HG03103 (cell line): Measurements from ENCODE around the gene MIAT.

Experiments used
- ATAC-seq: cut with Tn5 transposase; IDR thresholded peaks from one replicate; pipeline ENCODE4 v1.9.1; 2021; ENCODE audit warnings: low read depth; ENCODE audit not compliant: unreplicated experiment

MIAT gene

DNA sequence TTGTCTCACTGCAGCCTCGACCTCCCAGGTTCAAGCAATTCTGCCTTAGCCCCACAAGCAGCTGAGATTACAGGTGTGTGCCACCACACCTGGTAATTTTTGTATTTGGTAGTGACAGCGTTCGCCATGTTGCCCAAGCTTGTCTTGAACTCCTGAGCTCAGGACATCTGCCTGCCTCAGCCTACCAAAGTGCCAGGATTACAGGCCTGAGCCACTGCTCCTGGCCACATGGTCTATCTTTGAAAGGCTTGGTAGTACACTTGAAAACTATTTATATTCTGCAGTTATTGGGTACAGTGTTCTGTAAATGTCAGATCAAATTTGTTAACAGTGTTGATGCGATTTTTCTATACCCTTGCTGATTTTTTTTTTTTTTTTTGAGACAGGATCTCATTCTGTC lies 26.1 kb upstream of the MIAT start:
- no peak for ATAC-seq

GRCh38 chr22:26632422-26633155 lies 24.8 kb upstream of the MIAT start:
- ATAC-seq, result no peak

- no peak for ATAC-seq
These were observed 23.2 kb upstream of the MIAT start for GRCh38 chr22:26634189-26634588.

- ATAC-seq, result no peak
These were observed 22.3 kb upstream of the MIAT start for GRCh38 chr22:26635117-26635516.

DNA sequence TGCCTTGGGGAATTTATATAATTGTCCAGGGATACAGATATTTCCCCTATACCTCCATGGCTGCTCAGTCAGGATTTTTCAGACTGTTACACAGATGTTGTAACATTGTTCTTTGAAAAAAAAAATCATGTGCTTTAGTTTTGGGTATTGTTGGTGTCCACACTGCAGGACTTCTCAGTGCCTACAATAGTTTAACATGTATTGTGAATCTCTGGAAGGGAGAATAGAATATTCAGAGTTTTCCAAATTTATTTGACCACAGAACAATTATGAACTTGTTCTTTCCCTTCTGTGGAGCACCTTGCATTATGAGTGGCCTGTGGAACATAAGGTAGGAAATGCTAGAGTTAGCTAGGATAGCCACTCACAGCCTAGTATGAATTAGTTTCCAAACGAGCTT lies 21.1 kb upstream of the MIAT start:
- no peak for ATAC-seq

GRCh38 chr22:26642465-26643417 lies 14.6 kb upstream of the MIAT start:
- no peak for ATAC-seq

- no peak for ATAC-seq
These were observed 13.8 kb upstream of the MIAT start for GRCh38 chr22:26643418-26644100.

DNA sequence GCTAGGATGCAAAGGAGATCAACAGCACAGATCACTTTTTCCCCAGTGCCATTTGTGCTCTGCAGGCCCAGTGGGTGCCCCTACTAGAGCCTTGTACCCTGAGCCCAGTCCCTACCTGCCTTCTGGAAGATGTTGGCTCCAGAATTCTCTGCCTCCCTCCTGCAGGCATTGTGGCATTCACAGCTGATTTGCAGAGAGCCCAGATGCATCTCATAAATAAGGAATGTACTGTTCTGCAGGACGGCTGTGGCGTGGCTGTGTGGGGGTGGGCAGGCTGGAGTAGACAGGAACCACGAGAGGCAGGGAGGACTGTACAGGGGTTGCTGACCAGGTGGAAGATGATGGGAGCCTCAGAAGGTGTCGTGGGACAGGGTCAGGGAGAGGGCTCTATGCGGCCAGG lies 11.2 kb upstream of the MIAT start:
- ATAC-seq, result no peak

GRCh38 chr22:26648011-26648497 lies 9.3 kb upstream of the MIAT start:
- no peak for ATAC-seq

- no peak for ATAC-seq
These were observed 8.6 kb upstream of the MIAT start for GRCh38 chr22:26648528-26649388.

DNA sequence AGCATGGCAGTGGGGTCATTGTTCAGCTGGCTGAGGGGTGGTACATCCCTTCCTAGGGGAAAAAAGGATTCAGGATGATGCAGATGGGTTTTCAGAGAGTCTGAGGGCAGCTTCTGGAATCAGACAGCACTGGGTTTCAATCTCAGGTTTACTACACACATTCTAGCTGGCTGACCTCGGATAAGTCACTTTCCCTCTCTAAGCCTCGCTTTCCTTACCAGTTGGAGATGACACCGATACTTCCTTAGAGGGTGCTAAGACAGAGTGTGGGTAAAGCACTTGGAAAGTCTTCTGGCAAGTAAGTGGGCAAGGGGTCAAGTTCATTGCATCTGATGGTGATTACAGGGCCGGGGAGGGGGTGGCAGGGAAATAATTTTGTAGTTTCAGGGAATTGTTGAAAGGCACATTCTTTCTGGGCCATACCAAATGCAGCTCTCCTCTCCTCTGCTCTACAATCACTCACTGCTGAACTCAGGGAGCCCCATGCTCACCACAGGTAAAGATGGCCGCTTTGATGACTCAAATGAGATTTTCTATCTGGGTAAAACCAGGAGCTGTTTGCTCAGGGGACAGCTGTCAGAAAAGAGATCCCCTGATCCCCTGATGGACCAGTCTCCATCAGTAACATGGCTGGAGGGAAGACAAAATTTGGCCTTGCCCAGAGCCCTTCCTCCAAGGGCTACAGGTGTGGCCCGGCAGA lies 6.5 kb upstream of the MIAT start:
- no peak for ATAC-seq

DNA sequence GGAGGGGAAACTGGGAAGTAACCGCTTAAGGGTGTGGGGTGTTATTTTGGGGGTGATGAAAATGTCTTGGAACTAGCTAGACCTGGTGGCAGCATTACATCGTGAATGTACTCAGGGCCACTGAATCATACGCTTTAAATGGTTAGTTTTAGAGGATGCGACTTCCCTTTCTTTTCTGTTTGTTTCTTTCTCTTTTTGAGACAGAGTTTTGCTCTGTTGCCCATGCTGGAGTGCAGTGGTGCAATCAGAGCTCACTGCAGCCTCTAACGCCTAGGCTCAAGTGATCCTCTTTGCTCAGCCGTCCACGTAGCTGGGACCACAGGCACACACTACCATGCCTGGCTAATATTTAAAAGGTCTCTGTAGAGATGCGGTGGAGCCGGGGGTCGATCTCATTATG lies 5.6 kb upstream of the MIAT start:
- ATAC-seq, result no peak

- ATAC-seq, result no peak
These were observed 773 bp downstream of the MIAT start for GRCh38 chr22:26658161-26658560.

- ATAC-seq, result peak; percentile 52
These were observed 1.5 kb downstream of the MIAT start for GRCh38 chr22:26658671-26659478.

DNA sequence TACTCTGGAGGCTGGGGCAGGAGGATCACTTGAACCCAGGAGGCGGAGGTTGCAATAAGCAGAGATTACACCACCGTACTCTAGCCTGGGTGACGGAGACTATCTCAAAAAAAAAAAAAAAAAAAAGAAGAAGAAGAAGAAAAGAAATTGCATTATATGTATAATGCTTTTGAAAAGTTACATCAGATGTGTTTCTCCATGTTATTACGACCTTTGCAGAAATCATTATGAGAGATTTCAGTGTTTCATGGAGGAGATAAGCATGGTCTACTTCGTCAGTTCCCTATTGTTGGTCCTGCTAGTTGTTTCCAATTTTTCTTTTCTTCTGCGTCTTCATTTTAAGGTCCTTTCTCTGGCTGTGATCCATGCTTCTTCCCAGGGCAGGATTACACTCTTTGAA lies 3.0 kb downstream of the MIAT start:
- ATAC-seq, result no peak

DNA sequence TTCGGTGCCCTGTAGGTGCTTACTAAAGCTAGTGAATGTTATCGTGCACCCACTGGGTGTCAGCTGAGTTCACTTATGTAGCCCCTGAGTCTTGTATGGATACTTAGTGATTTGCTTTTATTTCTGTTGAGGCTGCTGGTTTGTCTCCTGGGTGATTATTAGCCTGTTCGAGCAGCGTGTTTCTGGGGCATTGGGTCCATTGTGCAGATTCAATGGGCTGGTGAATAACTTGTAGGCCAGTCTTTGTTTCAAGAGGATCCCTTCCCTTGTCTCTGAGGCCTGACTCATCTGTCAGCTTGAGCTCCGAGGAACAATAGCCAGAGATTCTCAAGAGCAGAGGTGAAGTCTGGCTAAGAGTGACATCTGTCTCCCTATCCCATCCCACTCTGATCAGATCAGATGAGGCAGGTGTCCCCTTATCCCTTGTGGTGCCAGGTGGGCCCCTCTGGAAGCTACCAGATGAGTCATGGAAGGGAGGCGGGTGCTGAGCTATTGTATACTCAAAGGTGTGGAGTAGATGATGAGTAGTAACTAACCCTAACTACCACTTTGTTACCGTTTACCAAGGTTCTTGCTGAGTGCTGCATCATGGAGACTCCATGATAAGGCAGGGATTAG lies 3.7 kb downstream of the MIAT start:
- no peak for ATAC-seq

DNA sequence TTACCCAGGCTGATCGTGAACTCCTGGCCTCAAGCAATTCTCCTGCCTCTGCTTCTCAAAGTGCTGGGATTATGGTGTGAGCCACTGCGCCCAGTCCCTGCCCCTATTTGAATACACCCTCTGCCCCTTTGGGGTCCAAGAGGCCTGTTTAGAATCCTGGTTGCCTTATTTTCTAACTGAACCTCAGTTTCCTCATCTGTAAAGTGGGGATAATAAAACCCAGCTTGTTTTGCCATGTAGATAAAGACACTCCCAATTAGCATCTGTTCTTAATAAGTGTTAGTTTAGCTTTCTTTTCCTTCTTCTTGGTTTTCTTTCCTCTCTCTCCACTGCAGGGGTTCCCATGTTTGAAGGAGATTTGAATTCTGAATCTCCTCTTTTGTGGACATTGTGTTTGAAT lies 4.8 kb downstream of the MIAT start:
- ATAC-seq, result no peak

DNA sequence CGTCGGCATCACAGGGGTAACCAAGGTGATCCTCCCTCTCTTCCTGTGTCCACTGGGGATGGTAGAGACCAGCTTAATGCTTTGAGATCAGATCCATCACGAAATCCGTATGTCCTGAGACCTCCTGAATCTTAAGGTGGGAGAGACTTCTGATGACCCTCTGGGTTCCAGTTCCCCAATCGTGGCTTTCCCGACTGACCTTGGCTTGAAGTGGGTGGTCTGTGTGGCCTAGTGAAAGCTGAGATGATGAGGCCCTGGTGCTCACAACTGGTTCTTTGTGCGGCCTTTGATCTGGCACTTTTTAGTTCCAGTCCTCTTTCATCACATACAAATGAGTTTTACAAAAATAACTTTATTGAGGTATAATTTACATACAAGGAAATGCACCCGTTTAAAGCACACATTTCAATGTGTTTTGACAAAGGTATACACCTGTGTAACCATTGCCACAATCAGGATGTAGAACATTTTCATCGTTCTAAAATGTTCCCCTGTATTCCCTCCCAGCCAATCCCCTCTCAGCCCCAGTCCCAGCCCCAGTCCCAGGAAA lies 6.1 kb downstream of the MIAT start:
- no peak for ATAC-seq
